ENCODE results near the gene RBM47. TPM values are rescaled to one million over a fixed set of nuclear protein-coding genes. Genes with fewer than 3 reads are reported as not detected.

RBM47 gene
- polyA plus RNA-seq, 3 donors, result 80.2 to 85.1 (median 83.1) TPM

DNA sequence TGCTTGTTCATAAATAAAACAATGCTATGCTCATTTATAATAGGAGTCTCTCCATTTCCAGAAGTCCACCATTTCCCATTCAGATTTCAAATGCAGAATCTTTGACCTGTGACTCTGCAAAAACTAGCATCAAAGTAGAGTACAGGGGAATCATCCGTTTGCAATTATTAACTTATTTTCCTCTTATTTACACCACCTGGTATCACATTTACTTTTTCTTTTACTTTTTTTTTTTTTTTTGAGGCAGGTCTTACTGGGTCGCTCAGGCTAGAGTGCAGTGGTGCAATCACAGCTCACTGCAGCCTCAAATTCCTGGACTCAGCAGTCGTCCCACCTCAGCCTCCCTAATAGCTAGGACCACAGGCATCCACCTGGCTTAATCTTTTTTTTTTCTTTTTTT is 37.6 kb downstream of the RBM47 start:
- no peak for DNase-seq (ENCODE audit: low read depth in 3 of 3, low spot score in 2 of 3)

DNA sequence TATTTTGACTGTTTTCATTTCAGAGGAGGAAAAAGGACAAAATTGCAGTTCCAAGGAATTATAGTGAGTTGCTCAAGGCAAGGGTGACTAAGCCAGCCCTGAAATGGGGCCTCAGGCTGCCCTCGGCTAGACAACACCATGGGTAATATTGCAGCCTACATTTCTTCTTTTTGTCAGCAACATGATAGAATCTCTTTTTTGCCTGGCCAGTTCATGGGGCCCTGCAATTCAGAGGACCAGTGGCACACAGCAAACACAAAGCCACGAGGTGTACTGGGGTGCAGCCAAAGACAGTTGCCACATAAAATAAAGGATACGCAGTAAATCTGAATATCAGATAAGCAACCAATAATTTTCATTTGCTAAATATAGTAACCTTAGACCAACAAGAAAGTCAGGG is 41.8 kb downstream of the RBM47 start:
- no peak for DNase-seq (ENCODE audit: low read depth in 3 of 3, low spot score in 2 of 3)

DNA sequence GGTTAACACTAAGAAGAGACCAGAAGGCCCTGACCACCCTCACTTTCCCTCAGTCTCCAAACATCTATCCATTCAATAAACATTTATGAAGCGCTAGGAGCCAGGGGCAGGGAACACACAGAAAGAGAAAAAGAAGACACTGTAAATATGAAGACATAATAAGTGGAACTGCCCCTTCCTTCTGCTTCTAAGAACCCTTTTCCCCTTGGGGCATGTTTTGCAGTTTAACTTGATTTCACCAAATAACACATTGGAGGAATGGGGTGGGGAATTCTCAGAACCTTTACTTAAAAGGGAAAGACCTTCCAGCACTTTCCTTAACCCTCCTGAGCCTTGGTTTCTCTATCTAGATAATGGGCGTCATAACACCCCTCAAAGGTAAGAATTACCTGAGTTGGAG is 42.3 kb downstream of the RBM47 start:
- no peak for DNase-seq (ENCODE audit: low read depth in 3 of 3, low spot score in 2 of 3)

DNA sequence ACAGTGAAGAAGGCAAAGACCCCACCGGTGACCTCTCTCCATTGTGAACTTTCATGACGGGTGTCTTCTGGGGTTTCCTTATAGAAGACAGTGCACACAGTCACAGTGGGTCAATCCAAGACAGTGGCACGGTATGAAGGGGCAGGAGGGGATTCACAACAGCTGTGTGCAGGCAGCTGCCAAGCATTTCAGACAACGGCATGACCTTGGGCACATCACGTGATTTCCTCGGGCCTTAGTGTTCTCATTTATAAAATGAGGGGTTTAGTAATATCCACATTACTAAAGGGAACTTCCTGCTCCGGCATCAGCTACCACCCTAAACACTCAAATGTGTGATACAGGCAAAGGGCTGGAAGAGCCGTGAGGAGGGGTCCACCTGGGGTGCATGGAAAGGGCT is 42.9 kb downstream of the RBM47 start:
- no peak for DNase-seq (ENCODE audit: low read depth in 3 of 3, low spot score in 2 of 3)

DNA sequence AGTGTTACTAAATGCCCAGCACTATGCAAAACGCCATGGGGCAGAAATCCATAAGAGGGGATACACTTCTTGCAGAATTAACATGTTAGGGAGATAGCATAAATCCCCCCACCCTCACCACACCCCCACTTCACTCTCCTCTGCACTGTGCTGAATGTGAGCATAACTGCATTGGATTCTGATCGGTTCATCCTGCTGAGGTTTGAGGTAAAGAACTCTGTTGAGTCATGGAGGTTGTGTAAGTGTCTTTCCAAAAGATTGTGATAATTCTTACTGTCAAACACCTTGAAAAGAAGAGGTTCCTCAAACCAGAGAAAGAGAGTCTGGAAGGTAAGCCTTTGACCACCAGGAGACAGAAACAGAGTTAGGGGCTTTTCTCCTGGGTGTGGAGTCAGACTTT is 43.6 kb downstream of the RBM47 start:
- DNase-seq (ENCODE audit: low read depth in 3 of 3, low spot score in 2 of 3), result no peak

DNA sequence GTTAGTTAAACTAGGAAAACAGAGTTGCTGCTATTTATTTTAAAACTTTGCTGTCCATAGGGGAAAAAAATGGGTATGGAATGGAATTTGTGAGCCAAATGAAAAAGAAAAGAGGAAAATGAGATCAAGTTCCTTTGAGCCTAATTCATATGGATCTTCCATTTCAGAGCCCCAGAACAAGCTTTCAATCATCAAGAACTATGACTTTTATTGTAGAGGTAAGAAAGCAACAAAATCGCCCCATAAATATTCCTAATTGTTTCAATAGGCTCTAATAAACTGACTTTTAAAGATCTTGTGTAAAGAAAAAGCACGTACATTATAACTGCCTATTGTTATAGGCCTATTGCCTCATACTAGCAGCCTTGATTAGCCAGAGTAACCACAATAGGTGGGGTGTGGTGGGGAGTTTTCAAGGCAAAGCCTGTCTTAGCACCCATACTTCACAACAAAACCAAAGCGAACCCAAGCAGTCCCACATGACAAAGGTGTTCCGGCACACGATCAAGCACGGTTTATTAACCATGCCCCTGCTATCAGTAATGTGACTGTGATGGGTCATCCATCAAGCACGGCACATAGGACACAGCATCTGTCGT is 44.4 kb downstream of the RBM47 start:
- DNase-seq (ENCODE audit: low read depth in 3 of 3, low spot score in 2 of 3), result no peak

DNA sequence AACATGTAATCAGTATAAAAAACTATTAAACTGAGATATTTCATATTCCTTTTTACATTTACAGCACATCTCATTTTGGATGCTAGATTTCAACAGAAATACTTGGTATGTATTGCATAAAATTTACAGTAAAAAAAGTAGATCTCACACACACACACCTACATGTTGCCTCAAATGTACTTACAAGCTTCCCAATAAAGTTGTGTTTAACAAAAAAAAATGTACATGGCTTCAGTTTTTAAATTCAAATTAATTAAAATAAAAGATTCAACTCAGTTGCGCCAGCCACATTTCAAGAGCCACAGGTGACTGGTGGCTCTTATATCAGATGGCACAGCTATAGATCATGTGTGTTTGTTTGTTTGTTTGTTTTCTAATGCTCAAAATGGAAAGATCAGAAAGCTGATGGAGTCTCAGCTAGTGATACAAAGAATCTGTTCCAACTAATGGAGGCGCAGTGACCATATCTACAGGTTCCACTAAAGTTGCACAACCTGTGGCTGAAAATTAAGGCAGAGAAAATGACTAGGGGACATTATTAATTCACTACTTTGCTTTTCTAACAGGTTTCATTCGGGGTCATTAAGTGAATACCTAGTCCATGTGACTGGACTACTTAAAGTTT is 45.0 kb downstream of the RBM47 start:
- DNase-seq (ENCODE audit: low read depth in 3 of 3, low spot score in 2 of 3), result no peak

DNA sequence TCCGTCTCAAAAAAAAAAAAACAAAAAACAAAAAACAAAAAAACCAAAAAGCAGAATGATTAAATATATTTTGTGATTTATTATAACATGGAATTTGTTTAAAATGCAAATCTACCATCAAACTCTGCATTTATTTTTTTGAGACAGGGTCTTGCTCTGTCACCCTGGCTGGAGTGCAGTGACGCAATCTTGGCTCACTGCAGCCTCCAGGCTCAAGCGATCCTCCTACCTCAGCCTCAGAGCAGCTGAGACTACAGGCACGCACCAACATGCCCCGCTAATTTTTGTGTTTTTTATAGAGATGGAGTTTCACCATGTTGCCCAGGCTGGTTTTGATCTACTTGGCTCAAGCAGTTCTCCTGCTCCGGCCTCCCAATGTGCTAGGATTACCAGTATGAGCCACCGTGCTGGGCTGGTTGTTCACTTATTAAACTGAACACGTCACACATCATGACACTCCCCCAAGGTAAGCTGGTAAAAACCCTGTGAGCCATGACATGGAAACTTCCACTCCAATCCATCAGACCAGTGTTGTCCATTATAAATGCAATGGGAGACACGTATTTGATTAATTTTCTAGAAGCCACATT is 45.7 kb downstream of the RBM47 start:
- DNase-seq (ENCODE audit: low read depth in 3 of 3, low spot score in 2 of 3), result no peak

DNA sequence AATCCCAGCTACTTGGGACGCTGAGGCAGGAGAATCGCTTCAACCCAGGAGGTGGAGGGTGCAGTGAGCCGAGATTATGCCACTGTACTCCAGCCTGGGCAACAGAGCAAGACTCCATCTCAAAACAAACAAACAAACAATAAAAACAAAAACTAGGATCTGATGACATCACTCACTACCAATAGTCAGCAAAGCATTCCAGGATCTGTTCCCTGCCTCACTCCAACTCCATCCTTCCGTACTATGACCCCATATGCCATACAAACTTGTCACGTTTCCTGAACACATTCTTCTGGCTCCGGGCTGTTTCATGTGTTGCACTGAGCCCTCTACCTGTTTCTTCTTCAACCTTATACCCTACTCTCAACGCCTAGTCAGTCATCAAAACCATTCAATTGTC is 47.3 kb downstream of the RBM47 start:
- DNase-seq (ENCODE audit: low read depth in 3 of 3, low spot score in 2 of 3), result no peak

DNA sequence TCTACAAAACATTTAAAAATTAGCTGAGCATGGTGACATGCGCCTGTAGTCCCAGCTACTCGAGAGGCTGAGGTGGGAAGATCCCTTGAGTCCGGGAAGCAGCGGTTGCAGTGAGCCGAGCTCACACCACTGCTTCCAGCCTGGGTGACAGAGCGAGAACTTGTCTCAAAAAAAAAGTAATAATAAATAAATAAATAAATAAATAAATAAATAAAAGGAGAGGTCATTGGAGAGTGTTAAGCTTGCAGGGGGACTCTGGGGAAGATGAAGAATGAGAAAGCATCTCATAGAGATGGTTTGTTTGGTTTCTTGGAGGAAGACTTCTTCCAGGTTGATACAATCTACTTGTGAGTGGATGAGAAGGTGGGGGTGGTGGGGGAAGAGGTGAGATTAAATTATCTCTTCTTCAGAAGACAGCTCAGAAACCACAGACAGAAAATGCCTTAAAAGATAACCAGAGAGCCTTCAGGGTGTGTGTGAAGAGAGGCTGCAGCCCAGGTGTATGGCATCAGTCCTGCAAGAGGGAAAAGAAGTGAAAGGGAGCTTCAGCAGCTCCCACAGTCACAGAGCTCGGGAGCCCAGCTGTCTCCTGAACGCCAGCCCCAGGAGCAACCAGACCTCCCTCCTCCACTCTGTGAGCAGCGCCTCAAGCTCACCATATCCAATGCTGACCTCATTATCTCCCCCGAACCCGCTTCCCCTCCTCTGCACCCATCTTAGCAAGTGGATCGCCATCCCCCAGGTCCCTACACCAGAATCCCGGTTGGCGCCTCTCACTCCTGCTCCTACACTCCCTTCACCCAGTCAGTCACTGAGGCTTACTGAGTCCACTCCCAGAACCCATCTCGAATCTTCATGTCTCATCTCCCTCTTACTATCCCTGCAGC is 48.2 kb downstream of the RBM47 start:
- no peak for DNase-seq (ENCODE audit: low read depth in 3 of 3, low spot score in 2 of 3)

DNA sequence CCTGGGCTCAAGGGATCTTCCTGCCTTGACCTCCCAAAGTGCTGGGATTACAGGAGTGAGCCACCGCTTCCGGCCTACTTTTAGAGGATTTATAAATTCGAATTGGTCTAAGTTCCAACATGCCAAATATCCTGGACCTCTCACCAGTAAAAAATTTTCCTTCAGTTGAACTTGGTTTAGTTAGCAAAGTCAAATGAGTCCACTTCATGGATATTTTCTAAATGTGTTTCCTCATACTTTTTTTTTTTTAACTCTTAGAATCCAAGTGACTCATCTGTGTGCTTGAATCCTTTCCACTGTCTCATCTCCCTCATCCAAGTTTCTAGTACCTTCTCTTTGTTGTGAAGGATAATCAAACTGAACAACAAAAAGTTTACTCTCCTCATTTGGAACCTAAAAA is 49.7 kb downstream of the RBM47 start:
- no peak for DNase-seq (ENCODE audit: low read depth in 3 of 3, low spot score in 2 of 3)

DNA sequence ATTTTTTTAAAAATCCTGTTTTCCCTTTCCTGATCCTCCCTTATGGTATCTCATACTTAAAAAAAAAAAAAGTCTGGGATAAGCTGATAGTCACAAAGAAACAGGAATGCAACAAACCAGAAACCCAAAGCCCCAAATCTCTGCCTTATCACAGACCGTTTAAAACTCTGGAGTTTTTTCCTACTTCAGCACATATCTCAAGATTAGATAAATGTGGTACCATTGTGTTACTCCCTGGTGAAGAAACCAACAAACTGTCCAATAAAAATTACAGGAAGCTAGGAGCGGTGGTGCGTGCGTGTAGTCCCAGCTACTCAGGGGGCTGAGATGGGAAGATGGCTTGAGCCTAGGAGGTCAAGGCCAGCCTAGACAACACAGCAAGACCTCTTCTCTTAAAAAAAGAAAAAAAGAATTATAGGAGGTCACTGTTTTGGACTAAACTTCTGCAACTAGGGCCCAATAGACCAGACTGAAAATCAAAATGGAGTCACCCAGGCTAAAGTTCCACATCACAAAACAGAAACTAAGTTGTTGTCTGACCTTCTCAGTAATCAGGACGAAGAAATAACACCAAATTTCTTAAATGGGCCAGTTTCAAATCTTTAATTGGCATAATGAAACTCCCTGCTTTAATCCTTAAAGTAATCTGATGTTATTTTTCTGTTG is 51.9 kb downstream of the RBM47 start:
- no peak for DNase-seq (ENCODE audit: low read depth in 3 of 3, low spot score in 2 of 3)

DNA sequence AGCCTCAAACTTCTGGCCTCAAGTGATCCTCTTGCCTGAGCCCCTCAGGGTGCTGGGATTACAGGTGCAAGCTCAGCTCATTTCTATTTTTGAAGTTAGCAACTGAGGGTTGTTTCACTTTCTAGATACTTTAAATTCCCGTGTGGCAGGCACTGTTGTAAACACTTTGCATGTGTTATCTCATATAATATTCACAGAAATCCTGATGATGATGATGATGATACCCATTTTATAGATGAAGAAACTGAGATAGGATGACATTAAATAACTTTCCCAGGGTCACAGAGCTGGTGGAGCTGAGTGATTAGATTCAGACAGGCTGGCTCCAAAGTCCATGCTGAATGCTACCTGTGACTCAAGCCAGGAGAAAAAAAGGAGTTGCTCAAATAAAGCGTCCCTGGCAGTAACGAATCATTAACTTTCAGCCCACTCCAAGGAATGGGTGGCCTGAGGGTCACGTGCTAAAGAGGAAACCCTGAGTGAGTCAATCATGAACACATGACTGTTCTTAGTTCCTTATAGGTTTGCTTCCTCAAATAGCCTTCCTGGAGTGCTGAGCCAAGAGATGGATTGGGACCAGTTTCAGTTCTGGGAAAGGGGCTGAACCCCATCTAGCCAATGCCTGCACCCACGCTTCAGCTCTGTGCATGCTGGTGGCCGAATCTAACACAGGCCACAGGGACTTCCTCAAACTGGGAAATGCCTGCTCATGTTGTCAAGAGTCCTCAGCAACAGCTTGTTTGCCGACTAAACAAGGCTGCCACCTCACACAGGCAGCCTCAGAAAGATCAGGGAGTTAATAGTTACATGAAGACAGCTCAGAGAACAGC is 52.8 kb downstream of the RBM47 start:
- DNase-seq (ENCODE audit: low read depth in 3 of 3, low spot score in 2 of 3), result peak; percentile 50 to 56 (median 55)

DNA sequence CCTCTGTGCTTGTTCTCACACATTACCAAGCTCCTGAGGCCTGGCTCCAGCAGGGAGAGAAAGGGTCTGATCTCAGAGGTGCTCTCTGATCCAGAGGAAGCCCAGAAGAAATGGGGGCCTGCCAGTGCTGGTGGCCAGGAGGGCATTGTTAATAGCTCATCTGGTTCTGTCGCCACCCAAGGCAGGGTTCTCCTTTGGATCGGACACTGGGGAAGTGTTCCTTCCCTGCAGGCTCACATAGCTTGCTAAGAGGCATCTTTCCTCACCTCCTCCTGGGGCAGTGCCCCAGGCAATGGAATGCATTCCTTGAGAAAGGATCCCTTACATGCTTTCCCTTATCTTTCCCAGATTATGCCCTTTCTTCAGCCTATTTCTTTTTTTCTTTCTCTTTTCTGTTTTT is 53.8 kb downstream of the RBM47 start:
- DNase-seq (ENCODE audit: low read depth in 3 of 3, low spot score in 2 of 3), result no peak

DNA sequence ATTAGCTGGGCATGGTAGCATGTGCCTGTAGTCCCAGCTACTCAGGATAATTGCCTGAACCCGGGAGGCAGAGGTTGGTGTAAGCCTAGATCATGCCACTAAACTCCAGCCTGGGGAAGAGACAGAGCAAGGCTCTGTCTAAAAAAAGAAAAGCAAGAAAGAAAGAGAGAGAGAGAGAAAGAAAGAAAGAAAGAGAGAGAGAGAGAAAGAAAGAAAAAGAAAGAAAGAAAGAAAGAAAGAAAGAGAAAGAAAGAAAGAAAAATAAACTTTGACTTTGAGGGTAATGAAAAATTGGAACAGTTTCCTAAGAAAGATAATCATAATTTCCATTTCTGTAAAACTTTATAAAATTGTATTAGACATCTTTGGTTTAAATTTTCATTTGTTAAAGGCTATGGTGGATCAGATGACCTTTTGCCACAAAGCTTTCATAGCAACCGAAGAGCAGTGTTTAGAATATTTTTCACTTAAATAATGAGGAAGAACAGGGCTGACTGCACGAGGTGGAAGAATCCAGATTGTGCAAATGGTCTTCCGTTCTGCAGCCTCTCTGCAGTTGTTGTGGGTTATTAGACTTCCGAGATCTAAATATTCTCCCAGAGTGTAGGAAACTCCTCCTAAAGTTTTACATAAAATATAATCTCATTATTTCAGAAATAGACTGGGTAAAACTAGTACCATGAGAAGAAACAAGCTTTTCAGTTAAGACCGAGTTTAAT is 55.9 kb downstream of the RBM47 start:
- DNase-seq (ENCODE audit: low read depth in 3 of 3, low spot score in 2 of 3), result no peak

DNA sequence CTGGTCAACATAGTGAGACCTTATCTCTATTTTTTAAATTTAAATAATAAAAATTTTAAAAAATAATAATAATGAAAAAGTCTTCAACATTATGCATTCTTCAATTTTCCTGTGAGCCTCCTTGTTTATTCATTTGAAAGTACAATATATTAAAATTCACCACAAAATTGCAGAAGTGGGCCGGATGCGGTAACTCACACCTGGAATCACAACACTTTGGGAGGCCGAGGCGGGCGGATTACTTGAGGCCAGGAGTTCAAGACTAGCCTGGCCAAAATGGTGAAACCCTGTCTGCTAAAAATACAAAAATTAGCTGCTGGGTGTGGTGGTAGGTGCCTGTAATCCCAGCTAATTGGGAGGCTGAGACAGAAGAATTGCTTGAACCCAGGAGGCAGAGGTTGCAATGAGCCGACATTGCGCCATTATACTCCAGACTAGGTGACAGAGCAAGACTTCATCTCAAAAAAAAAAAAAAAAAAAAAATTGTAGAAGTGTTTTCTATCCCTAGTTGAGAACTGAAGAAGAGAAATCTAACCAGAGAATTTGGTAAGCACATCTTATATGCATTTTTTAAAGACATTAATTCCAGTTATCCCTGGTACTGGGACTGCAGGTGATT is 56.9 kb downstream of the RBM47 start:
- DNase-seq (ENCODE audit: low read depth in 3 of 3, low spot score in 2 of 3), result no peak

DNA sequence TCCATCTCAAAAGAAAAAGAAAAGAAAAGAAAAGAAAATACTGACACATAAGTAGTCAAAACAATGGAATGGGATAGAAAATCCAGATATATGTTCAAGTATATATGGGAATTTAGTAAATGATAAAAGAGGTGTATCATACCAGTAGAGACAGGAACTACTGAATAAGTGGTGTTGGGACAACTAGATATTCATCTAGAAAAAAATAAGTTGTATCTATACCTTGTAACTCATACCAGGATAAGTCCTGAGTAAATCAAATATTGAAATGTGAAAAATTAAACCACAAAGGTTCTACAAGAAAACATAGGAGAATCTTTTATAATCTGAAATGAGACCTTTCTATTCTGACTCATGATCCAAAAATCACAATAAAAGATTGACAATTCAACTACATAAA is 58.5 kb downstream of the RBM47 start:
- no peak for DNase-seq (ENCODE audit: low read depth in 3 of 3, low spot score in 2 of 3)

DNA sequence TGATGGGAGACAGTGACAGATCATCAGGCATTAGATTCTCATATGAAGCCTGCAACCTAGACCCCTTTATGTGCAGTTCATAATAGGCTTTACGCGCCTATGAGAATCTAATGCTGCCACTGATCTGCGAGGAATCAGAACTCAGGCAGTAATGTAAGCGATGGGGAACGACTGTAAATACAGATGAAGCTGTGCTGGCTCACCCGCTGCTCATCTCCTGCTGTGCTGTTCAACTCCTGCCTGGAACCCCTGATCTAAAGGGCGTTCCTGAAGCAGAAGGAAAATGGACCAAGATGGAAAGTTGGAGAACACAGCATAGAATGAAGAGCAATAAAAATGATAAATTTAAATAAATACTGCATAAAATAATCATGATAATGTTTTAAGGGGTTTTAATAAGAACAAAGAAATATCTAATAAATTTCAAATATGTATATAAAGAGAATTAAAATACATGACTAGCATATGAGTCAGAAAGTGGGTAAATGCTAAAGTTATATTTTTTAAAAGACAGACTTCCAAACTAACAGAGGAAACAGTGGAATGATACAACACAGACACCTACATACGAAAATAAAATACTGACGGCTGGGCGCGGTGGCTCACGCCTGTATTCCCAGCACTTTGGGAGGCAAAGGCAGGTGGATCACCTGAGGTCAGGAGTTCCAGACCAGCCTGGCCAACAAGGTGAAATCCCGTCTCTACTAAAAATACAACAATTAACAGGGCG is 59.2 kb downstream of the RBM47 start:
- DNase-seq (ENCODE audit: low read depth in 3 of 3, low spot score in 2 of 3), result no peak

Data from right renal cortex interstitium (tissue), 3 donors.